NCI-H69 (cell line): Measurements from ENCODE around the gene ARID1A.

Source experiments
- DNase-seq: peaks from one replicate; lab custom pipeline; 2025; lab: John Stamatoyannopoulos, UW

The ARID1A gene

GRCh38 chr1:26761217-26761616 is 65.4 kb downstream of the ARID1A start:
- no peak for DNase-seq

- no peak for DNase-seq
These were observed 71.9 kb downstream of the ARID1A start for GRCh38 chr1:26767714-26768113.

DNA sequence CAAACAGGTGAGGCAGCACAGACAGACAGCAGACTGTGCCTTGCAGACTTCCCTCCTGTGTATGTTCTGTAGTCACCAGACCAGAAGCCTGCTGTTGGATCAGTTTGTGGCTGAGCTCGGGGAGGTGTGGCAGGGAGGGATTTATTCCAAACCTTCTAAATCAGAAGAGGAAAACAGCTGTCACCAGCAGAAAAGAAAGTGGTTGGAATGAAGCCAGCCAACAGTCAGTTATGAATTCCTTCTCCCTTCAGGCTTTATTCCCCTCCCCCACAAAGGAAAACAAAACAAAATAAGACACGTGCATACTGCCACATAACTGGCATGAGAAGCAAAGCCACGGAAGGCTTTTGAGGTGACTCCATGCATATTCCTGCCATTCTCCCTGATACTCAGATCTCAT is 72.9 kb downstream of the ARID1A start:
- DNase-seq = peak; percentile 50

DNA sequence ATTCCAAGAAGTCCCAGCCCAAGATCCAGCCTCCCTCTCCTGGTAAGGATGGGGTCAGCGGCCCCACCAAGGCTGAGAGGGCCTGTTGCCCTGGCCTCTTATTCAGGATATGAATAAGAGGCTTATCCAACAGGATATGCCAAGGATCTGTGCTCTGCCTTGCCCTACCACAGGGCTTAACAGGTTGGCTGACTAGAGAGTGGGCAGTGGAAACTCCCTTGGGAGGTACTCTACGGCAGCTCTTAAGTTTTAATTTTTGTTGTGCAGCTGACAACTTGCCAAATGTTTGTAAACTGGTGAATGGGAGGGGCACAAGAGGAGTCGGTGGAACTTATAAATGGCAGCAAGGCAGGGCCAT is 75.4 kb downstream of the ARID1A start:
- no peak for DNase-seq

DNA sequence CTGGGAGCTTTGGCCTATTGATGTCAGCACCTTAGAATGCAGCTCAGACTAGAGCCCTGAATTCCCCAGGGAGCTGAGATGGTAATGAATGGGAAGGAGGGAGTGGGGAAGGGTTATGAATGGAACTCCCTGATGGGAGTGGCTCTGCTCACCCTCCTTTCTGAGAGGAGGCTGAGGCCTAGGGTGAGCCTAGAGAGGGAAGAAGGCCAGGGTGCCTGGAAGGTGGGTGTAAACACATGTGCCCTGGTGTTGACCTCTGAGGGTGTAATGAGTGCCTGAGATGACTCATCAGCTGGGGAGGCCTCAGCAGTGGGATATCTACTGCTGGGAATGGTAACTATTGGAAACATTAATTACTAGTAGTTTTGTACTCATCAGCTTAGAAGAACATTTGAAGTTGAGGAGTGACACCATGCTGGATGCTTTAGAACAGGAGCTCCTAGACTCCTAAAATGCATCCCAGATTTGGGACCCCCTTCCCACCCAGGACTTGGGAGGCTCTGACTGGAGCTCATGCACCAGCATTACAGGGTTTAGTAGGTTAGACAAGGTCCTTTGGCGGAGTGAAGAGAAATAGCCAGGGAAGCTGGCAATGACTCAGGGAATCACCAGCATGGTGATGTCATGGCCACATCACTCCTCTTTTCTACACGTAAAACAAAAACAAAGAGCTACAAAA is 76.0 kb downstream of the ARID1A start:
- DNase-seq = peak; percentile 86

GRCh38 chr1:26772687-26773086 is 76.9 kb downstream of the ARID1A start:
- no peak for DNase-seq

GRCh38 chr1:26774462-26774861 is 78.6 kb downstream of the ARID1A start:
- DNase-seq = peak; percentile 3

DNA sequence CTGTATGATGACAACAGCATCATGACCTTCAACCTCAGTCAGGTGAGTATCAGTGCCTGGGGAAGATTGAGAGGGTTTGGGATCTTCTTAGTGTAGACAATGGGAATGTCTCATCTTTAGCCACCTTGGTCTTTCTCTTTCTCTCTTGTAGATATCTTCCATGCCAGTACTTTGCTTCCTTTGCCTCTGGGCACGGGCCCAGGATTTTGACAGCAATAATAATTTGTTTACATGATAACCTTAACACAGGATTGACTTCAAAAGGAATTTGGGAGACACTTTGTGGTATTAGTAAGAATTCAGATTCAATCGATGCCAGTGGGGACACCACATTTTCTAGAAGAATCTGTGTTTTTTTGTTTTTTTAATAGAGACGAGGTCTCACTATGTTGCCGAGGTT is 79.9 kb downstream of the ARID1A start:
- no peak for DNase-seq

- DNase-seq = no peak
These were observed 83.4 kb downstream of the ARID1A start for GRCh38 chr1:26779098-26779668.

- DNase-seq = no peak
These were observed 84.6 kb downstream of the ARID1A start for GRCh38 chr1:26780344-26780957.

GRCh38 chr1:26781206-26781825 is 85.5 kb downstream of the ARID1A start:
- no peak for DNase-seq

- DNase-seq = no peak
These were observed 86.9 kb downstream of the ARID1A start for GRCh38 chr1:26782521-26783212.

DNA sequence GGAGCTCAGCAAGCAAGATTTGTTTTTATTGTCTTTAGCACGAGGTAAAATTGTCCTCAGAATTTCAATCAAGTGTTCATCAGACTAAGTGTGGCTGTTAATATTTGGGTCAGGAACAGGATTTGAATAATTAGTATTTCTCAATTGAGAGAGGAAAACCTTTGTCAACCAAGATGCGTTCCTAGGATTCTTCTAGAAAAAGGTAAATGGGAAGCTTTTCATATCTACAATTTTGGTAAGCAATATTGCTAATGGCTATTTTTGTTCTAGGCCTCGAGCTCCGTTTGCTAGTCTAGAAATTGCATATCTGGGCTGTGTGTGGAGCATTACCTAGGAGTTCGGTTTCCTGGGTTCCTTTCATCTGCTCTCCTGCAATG is 87.8 kb downstream of the ARID1A start:
- no peak for DNase-seq

DNA sequence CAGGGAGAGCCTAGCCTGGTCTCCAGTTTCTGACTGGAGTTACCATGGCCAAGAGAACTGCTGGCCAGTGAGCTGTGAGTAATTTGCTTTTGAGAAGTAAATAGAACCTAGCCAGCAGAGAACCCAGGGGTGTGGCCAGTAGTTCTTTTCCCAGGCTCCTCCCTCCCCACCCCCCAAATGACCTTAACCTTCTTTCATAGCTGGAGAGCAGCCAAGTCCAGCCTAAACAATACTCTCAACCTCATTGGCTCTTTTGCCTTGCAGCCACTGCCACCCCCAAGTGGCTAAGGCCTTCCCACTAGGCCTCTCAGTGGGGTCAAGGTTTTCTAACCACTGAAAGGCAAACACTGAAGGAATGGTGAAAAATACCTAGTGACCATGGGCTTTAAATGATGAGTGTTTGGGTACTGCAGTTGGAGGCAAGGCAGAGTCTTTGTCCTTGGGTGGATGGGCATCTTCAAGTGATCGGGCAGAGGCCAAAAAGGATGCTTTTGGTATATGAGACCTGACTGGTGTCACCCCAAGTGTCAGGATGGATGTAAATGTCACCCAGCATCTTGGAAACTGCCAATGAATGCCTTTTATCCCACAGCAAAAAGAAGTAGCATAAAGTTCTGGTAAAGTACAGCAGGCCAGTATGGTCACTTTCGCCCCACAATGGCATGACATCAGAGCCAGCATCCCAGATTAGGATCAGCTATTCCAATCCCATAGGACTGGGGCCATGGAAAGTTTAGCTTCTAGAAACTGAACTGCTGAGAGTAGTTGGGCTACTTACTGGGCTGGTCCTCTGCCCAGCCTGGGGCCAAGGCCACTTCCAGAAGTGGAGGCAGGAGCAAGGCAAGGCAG is 88.4 kb downstream of the ARID1A start:
- DNase-seq = peak; percentile 85

- DNase-seq = no peak
These were observed 89.1 kb downstream of the ARID1A start for GRCh38 chr1:26784886-26785285.

DNA sequence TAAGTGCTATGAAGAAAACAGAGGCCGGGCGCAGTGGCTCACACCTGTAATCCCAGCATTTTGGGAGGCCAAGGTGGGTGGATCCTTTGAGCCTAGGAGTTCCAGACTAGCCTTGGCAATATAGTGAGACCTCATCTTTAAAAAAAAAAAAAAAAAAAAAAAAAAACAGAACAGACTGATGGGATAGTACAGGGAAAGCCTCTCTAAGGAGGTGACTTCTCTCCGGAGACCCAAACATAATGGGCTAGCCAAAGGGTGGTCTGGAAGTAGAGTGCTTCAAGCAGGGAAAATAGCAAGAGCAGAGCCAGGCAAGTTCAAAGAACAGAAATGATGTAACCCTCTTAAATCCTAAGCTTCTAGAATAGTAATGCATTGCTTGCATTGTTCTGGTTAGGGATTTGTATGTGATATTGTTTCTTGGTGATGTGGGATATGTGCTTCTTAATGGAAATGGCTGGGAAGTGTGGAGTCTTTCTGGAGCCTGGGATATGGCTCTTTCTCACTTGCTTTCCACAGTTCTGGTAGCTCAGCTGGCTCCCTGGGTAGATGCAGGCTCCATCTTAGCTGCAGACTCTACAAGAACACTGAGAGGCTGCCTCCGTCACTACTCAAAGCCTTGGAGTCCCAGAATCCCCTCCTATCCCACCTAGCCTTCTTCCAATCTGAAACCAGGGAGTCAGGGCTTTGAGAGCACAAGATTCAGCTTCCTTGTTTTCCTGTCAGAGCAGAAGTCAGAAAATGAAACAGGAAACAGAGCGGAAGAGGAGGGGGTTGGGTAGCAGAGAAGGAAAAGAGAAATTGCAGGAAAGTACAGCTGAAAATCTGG is 90.0 kb downstream of the ARID1A start:
- peak; percentile 12 for DNase-seq

- DNase-seq = peak; percentile 18
These were observed 90.9 kb downstream of the ARID1A start for GRCh38 chr1:26786437-26787380.

GRCh38 chr1:26787381-26787705 is 91.5 kb downstream of the ARID1A start:
- no peak for DNase-seq

DNA sequence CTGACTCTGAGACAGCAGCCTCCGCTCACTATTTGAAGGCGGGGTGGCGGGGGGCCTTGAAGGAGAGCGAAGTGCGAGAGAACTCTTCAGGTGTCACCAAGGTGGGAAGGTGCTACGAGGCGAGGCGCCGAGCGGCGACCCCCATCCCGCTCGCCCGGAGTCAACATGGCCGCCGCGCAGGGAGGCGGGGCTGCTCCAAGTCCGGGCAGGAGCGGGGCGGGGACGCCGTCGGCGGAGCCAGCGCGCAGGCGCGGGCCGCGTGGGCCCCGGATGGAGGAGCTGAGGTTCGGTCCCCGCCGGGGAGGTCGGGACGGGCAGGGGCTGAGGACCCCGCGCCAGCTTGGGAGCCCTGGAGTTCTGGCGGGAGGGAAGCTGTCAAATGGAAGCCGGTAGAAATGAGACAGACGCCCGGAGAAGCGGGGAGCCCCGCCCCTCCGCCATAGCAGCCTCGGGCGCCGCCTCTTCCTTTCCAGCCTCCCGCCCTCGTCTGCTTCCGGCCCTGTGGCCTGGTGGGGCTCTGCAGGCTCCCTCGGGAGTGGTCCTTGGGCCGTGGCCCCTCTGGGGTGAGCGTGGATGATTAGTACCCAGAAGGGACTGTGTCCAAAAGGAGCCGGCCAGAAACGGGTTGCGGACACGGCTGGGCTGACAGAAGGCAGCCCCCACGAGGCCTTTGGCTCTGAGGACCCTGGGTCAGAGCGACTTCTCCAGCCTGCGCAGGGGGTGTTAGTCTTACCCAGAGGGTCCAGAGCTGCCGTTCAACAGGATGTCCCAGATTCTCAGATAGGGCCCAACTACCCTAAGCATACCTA is 92.1 kb downstream of the ARID1A start, which contains the start of gene PIGV:
Gene PIGV, plus strand, starts transcription at position 245 of the 809 bp plus-strand sequence. CDS start 2,866 bp downstream, outside the sequence.
- peak; percentile 89 for DNase-seq
